Cardiac fibroblast (primary cell): ENCODE data around the gene KRTAP13-4.
A peak's percentile ranks its signal among the peaks of the same experiment; 100 is the strongest.

Experiments
- DNase-seq, 2 donors: peaks; one replicate each; pipeline versions ENCODE4 v3.0.0 to v3.0.0-alpha.2; 2010; ENCODE audit warnings: low read depth in 2 of 2
- H3K4me3 ChIP-seq, 2 donors: replicated peaks in 1 of 2; 1 replicate in 1 of 2; 2 replicates in 1 of 2; pipeline ENCODE4 v1.5.1; 2011; ENCODE audit warnings: low read depth in 2 of 2, low read length in 2 of 2, mild to moderate bottlenecking in 2 of 2, moderate library complexity in 1 of 2
- TF ChIP-seq, protein P1 (sequence below): IDR thresholded peaks from one replicate; pipeline ENCODE4 v1.5.1; 2011; ENCODE audit warnings: low read depth, mild to moderate bottlenecking, low read length, inconsistent platforms

The KRTAP13-4 gene

DNA sequence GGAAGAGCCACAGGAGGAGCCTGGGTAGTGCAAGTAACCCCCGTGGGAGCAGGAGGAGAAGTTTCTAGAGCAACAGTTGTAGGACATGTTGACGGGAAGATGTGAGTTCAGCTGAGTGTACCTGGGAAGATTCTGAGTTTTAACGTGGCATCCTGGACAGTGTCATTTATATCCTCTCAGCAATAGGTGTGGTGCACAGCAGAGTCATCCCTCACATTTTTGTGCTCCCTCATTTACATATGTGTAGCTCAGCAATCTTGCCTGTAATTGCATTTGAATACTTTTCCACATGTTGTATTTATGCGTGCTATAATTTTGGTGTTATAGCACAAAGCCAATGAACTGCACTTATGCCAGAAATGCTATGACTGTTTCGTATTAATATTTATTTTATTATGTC lies 4.2 kb upstream of the KRTAP13-4 start, which contains the start of gene KRTAP13-3:
KRTAP13-3 (minus strand) TSS at position 101 of the 400 bp plus-strand sequence; CDS start at position 87, 14 bp downstream.
- DNase-seq: no peak
- TF ChIP-seq, protein P1, sequence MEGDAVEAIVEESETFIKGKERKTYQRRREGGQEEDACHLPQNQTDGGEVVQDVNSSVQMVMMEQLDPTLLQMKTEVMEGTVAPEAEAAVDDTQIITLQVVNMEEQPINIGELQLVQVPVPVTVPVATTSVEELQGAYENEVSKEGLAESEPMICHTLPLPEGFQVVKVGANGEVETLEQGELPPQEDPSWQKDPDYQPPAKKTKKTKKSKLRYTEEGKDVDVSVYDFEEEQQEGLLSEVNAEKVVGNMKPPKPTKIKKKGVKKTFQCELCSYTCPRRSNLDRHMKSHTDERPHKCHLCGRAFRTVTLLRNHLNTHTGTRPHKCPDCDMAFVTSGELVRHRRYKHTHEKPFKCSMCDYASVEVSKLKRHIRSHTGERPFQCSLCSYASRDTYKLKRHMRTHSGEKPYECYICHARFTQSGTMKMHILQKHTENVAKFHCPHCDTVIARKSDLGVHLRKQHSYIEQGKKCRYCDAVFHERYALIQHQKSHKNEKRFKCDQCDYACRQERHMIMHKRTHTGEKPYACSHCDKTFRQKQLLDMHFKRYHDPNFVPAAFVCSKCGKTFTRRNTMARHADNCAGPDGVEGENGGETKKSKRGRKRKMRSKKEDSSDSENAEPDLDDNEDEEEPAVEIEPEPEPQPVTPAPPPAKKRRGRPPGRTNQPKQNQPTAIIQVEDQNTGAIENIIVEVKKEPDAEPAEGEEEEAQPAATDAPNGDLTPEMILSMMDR: no peak
- H3K4me3 ChIP-seq: no peak within 1 kb of the TSS

DNA sequence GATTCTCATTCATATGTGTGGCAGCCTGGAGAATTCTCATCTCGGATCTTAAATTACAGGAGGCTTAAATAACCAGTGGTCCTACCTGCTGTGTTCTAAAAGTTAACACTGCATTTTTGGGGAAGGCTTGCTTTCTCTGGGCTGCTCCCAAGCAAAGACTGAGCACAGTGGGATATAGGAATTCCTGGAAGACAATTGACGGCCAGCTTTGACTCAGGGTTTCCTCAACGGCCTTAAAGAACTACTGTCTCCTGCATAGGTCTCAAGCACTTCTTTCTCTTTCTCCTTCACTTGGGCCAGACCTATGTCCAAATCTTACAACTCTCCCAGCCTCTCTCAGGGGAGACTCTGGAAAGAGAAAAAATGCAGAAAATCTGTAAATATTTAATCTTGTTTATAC lies 3.3 kb upstream of the KRTAP13-4 start:
- H3K4me3 ChIP-seq: no peak overlapping the region
- TF ChIP-seq, protein P1: no peak
- DNase-seq: no peak

DNA sequence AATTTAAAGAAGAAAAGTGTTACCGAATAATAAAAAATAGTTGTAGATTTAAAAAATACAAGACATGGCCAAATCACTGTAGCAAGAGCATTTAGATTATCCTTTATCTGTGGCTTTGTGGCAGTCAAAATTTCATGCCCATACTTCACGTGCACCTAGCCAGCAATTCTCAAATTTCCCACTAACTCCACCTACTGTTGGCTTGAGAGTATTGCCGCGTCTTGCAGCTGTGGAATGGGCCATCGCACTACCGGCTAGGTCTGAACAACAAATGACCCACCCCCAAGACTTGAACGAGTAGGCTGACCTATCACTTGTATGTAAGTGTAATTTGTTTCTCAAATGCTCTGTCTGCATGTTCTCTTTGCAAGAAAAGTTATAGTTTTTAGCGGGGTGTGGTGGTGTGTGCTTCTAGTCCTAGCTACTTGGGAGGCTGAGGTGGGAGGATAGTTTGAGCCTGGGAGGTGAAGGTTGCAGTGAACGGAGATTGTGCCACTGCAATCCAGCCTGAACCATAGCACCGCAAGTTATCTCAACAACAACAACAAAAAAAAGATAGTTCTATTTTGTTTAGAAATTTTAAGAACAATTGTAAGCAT lies 4.1 kb downstream of the KRTAP13-4 start:
- TF ChIP-seq, protein P1: peak; percentile 52
- no peak overlapping the region for H3K4me3 ChIP-seq
- peak; percentile 41 to 47 for DNase-seq

DNA sequence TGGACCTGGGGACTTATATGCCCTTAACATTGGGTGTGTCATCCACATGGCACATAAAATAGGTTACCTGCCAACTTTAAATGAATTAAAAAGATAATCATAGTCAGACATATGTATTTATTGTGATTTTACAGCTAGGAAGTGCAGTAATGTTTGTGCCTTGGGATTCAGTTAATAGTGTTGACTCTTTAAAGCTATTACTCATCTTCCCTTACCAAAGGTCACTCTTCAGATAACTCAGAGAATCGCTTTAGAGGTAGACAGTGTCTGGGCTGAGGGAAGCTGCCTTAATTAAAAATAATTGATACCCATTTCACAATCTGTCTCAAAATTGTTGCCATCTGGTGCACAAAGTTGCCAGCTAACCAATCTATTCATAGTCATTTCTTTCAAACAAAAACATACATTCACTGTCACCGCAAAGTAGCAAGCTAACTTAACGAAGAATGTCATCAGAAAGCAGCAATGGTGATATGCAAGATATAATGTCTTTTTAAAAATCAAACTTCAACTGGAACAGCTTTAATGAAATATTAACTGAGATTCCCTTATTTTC lies 7.1 kb downstream of the KRTAP13-4 start:
- DNase-seq: no peak
- no peak overlapping the region for H3K4me3 ChIP-seq
- TF ChIP-seq, protein P1: no peak

DNA sequence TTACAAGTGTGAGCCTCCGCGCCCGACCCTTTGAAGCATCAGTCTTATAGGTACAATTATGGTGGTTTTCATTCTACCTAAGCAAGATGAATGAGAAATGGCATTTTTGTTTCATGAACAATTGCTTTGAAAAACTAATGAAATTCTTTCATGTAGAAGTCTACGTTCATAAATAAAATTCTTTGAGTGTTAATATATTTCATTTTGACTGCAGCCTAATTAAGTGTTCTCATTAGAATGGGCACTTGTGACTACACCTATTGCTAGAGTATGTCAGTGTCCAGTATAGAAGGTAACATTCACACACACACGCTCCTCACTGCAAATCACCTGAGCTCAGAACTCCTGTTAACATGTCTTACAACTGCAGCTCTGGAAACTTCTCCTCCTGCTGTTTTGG lies 10.0 kb downstream of the KRTAP13-4 start, which contains the start of gene KRTAP15-1:
KRTAP15-1 (plus strand) TSS at position 301 of the 400 bp plus-strand sequence; CDS start at position 354, 53 bp downstream.
- TF ChIP-seq, protein P1: no peak

DNA sequence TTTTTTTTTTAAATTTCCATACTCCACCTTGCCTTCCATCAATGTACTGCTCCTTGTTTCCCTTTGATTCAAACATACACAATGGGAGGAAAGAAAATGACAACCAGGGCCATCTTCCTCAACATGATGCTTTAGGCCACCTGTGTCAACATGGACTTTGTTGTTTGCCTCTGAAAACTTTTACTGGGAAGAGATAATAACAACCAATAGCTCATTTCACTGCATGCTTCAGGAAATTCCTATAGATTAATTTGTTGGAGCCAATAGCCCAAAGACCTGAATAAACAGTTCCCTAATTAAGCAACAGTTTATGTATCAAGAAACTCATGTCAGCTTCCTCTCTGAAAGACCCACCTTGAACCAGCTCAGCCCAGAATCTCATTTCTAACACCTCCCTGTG lies 13.2 kb downstream of the KRTAP13-4 start:
- TF ChIP-seq, protein P1: no peak
- no peak overlapping the region for H3K4me3 ChIP-seq
- DNase-seq: no peak

More for the DNA sequence above, 10.0 kb downstream of the KRTAP13-4 start, which contains the start of gene KRTAP15-1:
- H3K4me3 ChIP-seq: no peak within 1 kb of the TSS
- no peak for DNase-seq
